GM23338 (cell line): ENCODE results near the gene NWD2.

Source experiments
- EZH2 ChIP-seq: fragments of 200-600 bp; sonication (generic); IDR thresholded peaks from one replicate; pipeline ENCODE4 v1.8.0; 2017; ENCODE audit warnings: antibody characterized with exemption, mild to moderate bottlenecking, low read depth; ENCODE audit not compliant: unreplicated experiment
- POLR2AphosphoS5 ChIP-seq: IDR thresholded peaks from 2 replicates; pipeline ENCODE4 v1.6.1; 2016; ENCODE audit warnings: antibody characterized with exemption, low read depth
- TF ChIP-seq, protein P1 (sequence below), 2 experiments: fragments of 200-600 bp in 1 of 2; sonication (generic) in 1 of 2; conservative IDR thresholded peaks; 2 replicates each; pipeline versions ENCODE4 v1.5.1 to v1.6.1; 2016 to 2017; ENCODE audit warnings: antibody characterized with exemption in 2 of 2, low read depth in 2 of 2, mild to moderate bottlenecking in 2 of 2, moderate library complexity in 1 of 2
- TF ChIP-seq, protein P2 (sequence below): IDR thresholded peaks from 2 replicates; pipeline ENCODE4 v1.6.1; 2016; ENCODE audit warnings: antibody characterized with exemption

DNA sequence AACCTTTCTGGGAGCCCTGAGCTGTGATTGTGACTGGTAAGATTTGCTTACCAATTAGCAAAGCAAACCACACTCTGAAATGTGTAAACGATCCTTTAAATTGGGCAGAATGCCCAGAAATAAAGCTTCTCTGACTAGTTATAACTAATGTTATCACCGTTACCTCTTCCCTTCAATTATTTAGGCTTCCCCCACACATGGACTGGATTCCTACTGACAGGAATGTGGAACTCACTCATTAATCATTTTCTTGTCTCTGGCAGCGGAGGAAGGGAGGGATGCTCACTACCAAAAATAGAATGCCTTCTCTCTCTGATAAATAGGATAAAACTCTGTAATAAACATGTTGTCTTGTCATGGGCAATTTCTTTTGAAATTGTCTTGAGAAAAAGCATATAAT, 25.3 kb upstream of the NWD2 start:
- TF ChIP-seq POLR2AphosphoS5: no peak
- TF ChIP-seq, protein P1, sequence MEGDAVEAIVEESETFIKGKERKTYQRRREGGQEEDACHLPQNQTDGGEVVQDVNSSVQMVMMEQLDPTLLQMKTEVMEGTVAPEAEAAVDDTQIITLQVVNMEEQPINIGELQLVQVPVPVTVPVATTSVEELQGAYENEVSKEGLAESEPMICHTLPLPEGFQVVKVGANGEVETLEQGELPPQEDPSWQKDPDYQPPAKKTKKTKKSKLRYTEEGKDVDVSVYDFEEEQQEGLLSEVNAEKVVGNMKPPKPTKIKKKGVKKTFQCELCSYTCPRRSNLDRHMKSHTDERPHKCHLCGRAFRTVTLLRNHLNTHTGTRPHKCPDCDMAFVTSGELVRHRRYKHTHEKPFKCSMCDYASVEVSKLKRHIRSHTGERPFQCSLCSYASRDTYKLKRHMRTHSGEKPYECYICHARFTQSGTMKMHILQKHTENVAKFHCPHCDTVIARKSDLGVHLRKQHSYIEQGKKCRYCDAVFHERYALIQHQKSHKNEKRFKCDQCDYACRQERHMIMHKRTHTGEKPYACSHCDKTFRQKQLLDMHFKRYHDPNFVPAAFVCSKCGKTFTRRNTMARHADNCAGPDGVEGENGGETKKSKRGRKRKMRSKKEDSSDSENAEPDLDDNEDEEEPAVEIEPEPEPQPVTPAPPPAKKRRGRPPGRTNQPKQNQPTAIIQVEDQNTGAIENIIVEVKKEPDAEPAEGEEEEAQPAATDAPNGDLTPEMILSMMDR (conservative IDR thresholded peaks at IDR 0.05; ENCODE audit: low read depth in 2 of 2): no peak
- no peak for TF ChIP-seq EZH2
- TF ChIP-seq, protein P2, sequence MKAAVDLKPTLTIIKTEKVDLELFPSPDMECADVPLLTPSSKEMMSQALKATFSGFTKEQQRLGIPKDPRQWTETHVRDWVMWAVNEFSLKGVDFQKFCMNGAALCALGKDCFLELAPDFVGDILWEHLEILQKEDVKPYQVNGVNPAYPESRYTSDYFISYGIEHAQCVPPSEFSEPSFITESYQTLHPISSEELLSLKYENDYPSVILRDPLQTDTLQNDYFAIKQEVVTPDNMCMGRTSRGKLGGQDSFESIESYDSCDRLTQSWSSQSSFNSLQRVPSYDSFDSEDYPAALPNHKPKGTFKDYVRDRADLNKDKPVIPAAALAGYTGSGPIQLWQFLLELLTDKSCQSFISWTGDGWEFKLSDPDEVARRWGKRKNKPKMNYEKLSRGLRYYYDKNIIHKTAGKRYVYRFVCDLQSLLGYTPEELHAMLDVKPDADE: no peak
